Suprapubic skin (tissue), 4 donors: ENCODE results near the gene GDPD5. TPM values are rescaled to one million over a fixed set of nuclear protein-coding genes. Genes with fewer than 3 reads are reported as not detected.

Experiments
- DNase-seq, 2 donors: peaks; one replicate each; pipeline ENCODE4 v3.0.0-alpha.2; 2019; ENCODE audit warnings: low spot score in 2 of 2
- H3K27ac ChIP-seq: fragments of 200-600 bp; sonication (generic); one replicate; pipeline ENCODE4 v1.5.1; 2019
- H3K27me3 ChIP-seq: fragments of 200-600 bp; sonication (generic); one replicate; pipeline ENCODE4 v1.5.1; 2019
- H3K36me3 ChIP-seq: fragments of 200-600 bp; sonication (generic); one replicate; pipeline ENCODE4 v1.5.1; 2019
- H3K4me1 ChIP-seq: fragments of 200-600 bp; sonication (generic); one replicate; pipeline ENCODE4 v1.5.1; 2019
- H3K4me3 ChIP-seq: fragments of 200-600 bp; sonication (generic); one replicate; pipeline ENCODE4 v1.5.1; 2019; ENCODE audit warnings: mild to moderate bottlenecking
- H3K9me3 ChIP-seq: fragments of 200-600 bp; sonication (generic); one replicate; pipeline ENCODE4 v1.5.1; 2019
- EP300 ChIP-seq: sonication (generic); formaldehyde crosslinking; IDR thresholded peaks from one replicate; pipeline ENCODE4 v1.6.1; 2017; ENCODE audit warnings: antibody characterized with exemption
- POLR2A ChIP-seq, 2 donors: fragments of 450-650 bp; IDR thresholded peaks; one replicate each; pipeline ENCODE4 v1.6.1; 2017; ENCODE audit warnings: antibody characterized with exemption in 2 of 2, mild to moderate bottlenecking in 2 of 2, moderate library complexity in 2 of 2
- POLR2AphosphoS5 ChIP-seq, 3 donors: sonication (generic); formaldehyde crosslinking; IDR thresholded peaks; one replicate each; pipeline ENCODE4 v1.6.1; 2017; ENCODE audit warnings: antibody characterized with exemption in 3 of 3
- WGBS: methylation state at CpG from one replicate; pipeline ENCODE4 v1.1.5; 2018; 5-methylcytosine and 5-hydroxymethylcytosine counted together
- total RNA-seq, 4 donors: library from RNA; depleted of rRNA; stranded (reverse); fragments of >200 nt; gene quantifications; one replicate each; pipeline ENCODE4 v1.1.0, GENCODE V29; 2016
- TF ChIP-seq, protein P1 (sequence below), 2 donors: fragments of 200-600 bp in 1 of 2; fragments of 450-650 bp in 1 of 2; sonication (generic) in 1 of 2; IDR thresholded peaks; one replicate each; pipeline ENCODE4 v1.5.1; 2016 to 2019; ENCODE audit warnings: antibody characterized with exemption in 2 of 2, mild to moderate bottlenecking in 1 of 2, moderate library complexity in 1 of 2

The GDPD5 gene
- total RNA-seq, 4 donors from 2014 or later = 2.3 to 13.4 (median 5.4) TPM

- TF ChIP-seq POLR2AphosphoS5 (IDR thresholded peaks at IDR 0.05) = no peak
- TF ChIP-seq, protein P1, sequence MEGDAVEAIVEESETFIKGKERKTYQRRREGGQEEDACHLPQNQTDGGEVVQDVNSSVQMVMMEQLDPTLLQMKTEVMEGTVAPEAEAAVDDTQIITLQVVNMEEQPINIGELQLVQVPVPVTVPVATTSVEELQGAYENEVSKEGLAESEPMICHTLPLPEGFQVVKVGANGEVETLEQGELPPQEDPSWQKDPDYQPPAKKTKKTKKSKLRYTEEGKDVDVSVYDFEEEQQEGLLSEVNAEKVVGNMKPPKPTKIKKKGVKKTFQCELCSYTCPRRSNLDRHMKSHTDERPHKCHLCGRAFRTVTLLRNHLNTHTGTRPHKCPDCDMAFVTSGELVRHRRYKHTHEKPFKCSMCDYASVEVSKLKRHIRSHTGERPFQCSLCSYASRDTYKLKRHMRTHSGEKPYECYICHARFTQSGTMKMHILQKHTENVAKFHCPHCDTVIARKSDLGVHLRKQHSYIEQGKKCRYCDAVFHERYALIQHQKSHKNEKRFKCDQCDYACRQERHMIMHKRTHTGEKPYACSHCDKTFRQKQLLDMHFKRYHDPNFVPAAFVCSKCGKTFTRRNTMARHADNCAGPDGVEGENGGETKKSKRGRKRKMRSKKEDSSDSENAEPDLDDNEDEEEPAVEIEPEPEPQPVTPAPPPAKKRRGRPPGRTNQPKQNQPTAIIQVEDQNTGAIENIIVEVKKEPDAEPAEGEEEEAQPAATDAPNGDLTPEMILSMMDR (IDR thresholded peaks at IDR 0.05) = no peak
- TF ChIP-seq EP300 = no peak
- no peak for TF ChIP-seq POLR2A (IDR thresholded peaks at IDR 0.05)
Measured at GRCh38 chr11:75493626-75494025, 32.1 kb downstream of the GDPD5 start.

DNA sequence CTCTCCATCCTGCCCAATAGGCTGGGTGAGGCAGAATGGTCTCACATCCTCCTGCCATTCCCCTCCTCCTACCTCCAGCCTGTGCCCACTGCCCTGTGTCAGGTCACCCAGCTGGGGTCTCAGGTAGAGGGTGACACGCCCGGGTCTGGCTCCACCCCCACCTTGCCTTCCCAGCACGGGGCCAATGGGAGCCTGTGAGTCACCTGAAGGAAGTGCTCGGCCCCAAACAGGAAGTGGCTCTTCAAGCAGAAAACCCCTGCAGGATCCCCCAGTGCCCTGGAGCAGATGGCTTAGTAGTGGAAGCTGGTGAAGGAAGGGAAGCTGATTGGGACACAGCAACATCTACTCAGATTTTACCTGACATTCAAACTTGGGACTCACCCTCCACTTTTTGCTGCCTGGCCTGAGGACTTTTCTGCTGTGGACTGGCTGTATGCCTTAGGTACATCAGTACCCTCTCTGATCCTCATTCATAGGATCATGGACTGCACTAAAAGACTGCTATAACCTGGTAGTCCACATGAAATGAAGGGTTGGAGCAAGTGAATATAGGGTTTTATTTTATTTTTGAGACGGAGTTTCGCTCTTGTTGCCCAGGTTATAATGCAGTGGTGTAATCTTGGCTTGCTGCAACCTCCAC lies 33.4 kb downstream of the GDPD5 start:
- H3K4me1 ChIP-seq = no peaks in the 10 kb centered on the region
- no peaks in the 10 kb centered on the region for H3K9me3 ChIP-seq
- H3K4me3 ChIP-seq = no peak overlapping the region
- no peak overlapping the region for H3K27ac ChIP-seq
- no peak for DNase-seq
- 90% methylated on average over 2 of the region's 6 CpGs for WGBS
- TF ChIP-seq, protein P1 (IDR thresholded peaks at IDR 0.05) = no peak
- TF ChIP-seq POLR2A (IDR thresholded peaks at IDR 0.05) (no peak), EP300 (no peak), POLR2AphosphoS5 (IDR thresholded peaks at IDR 0.05) (no peak)
- H3K36me3 ChIP-seq = no peaks in the 10 kb centered on the region
- H3K27me3 ChIP-seq = no peaks in the 10 kb centered on the region

More at GRCh38 chr11:75493626-75494025, 32.1 kb downstream of the GDPD5 start:
- Histone ChIP-seq H3K27ac (no peak overlapping the region), H3K27me3 (no peaks in the 10 kb centered on the region), H3K4me3 (no peak overlapping the region), H3K9me3 (no peaks in the 10 kb centered on the region), H3K4me1 (peaks cover 6% of the 10 kb centered on the region), H3K36me3 (no peaks in the 10 kb centered on the region)
- WGBS = 93% methylated on average over 3 of the region's 3 CpGs
- DNase-seq = no peak

DNA sequence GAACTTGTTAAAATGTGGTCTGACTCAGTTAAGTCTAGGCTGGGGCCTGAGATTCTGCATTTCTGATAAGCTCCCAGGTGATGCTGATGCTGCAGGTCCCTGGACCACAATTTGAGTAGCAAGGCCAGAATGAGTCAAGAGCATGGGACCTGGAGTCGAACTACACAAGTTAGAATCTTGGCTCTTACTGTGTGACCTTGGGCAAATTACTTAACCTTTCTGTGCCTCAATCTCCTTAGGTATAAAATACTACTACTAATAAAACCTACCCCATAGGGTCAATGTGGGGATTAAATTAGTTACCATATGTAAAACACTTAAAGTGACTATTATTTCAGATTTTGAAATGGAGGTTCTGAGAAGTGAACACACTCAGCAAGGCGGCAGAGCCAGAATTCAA lies 34.3 kb downstream of the GDPD5 start:
- Histone ChIP-seq H3K4me1 (no peaks in the 10 kb centered on the region), H3K36me3 (no peaks in the 10 kb centered on the region), H3K27me3 (no peaks in the 10 kb centered on the region), H3K27ac (no peak overlapping the region), H3K4me3 (no peak overlapping the region), H3K9me3 (no peaks in the 10 kb centered on the region)
- TF ChIP-seq POLR2AphosphoS5 (IDR thresholded peaks at IDR 0.05) = no peak
- TF ChIP-seq, protein P1 (IDR thresholded peaks at IDR 0.05) = no peak
- TF ChIP-seq EP300 = no peak
- no peak for TF ChIP-seq POLR2A (IDR thresholded peaks at IDR 0.05)
- 91% methylated on average over 2 of the region's 2 CpGs for whole genome bisulfite sequencing
- DNase-seq = no peak

DNA sequence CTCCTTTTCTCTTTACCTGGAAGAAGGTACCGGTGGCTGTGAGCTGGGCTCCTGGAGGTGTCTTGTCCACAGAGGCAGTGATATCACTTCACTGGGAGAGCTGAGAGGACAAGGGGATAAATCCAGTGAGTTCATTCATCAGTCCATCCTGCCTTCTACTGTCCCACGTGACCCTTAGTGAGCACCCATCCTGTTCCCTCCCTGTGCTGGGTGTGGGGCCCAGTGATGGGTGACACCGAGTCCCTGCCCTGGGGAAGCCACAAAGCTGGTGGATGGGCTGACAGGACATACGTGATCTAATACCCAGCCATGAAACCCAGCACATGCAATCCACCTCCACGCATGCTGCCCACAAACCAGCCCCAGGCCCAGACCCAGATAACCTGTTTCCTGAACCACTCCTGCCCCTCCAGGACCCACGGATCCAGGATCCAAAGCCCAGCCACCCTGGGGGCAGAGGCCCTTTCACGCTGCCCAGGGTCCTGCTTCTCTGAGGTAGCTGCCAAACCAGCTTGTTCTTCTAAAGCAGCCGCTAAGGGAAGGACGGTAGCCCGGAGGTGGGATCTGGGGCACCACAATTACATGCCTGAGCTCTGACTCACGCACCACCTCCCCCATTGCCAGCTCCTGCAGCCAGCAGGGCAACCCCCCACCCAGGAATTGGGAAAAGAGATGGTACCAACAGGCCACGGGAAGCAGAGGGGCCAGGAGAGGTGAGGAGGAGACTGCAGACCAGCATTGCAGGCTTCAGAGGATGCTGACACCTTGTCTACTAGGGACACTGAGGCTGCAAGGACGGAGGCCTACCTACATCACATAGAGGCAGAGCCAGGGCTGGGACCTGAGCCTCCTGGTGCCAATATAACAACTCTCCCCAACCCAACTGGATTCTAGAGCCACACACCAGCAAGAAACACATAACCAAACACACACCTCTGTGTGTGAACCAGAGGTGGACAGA lies 35.2 kb downstream of the GDPD5 start:
- Histone ChIP-seq H3K36me3 (no peaks in the 10 kb centered on the region), H3K4me3 (no peak overlapping the region), H3K27ac (no peak overlapping the region), H3K27me3 (no peaks in the 10 kb centered on the region), H3K9me3 (no peaks in the 10 kb centered on the region), H3K4me1 (no peaks in the 10 kb centered on the region)
- no peak for DNase-seq
- TF ChIP-seq POLR2AphosphoS5 (IDR thresholded peaks at IDR 0.05) (no peak), EP300 (no peak), POLR2A (IDR thresholded peaks at IDR 0.05) (no peak)
- TF ChIP-seq, protein P1 (IDR thresholded peaks at IDR 0.05) = no peak
- WGBS = 62% methylated on average over 8 of the region's 13 CpGs

DNA sequence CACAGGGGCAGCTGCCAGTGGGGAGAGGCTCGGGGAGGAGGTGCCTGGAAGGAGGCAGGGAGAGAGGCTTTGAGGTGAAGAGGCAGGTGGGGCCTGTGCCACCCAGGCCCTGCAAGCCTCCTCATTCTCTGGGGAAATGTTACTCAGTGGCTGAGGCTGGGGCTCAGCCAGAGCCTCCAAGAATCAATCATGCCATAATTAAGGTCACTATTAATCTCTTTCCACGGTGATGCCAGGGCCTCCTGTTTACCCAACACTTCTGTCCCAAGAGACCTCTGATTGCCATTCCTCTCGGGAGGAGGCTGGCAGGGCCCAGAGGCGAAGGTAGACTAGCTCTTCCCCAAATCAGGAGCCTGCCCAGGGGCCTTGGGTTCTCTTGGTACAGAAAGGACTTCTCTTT lies 38.4 kb downstream of the GDPD5 start:
- Histone ChIP-seq H3K36me3 (no peaks in the 10 kb centered on the region), H3K4me3 (no peak overlapping the region), H3K4me1 (no peaks in the 10 kb centered on the region), H3K9me3 (no peaks in the 10 kb centered on the region), H3K27ac (no peak overlapping the region), H3K27me3 (no peaks in the 10 kb centered on the region)
- 85% methylated on average over 4 of the region's 4 CpGs for WGBS
- TF ChIP-seq EP300 = no peak
- no peak for DNase-seq
